Stimulated activated naive CD4-positive, alpha-beta T cell (primary cell): ENCODE results near the gene ADGRG1.

Source experiments
- DNase-seq, 6 experiments: peaks; one replicate each; lab custom pipeline; 2025; lab: John Stamatoyannopoulos, UW

Gene ADGRG1

GRCh38 chr16:57648581-57649442 lies 20.4 kb downstream of the ADGRG1 start:
- peak; percentile 55 to 87 (median 76) for DNase-seq

- DNase-seq: no peak
These were observed 21.0 kb downstream of the ADGRG1 start for GRCh38 chr16:57649443-57649751.

- DNase-seq: no peak
These were observed 21.4 kb downstream of the ADGRG1 start for GRCh38 chr16:57649846-57650245.

GRCh38 chr16:57651344-57652333 lies 23.2 kb downstream of the ADGRG1 start:
- peak in 2 of 6 experiments; percentile 2 to 21 for DNase-seq

GRCh38 chr16:57652695-57653471 lies 24.5 kb downstream of the ADGRG1 start:
- DNase-seq: no peak

- DNase-seq: no peak
These were observed 25.5 kb downstream of the ADGRG1 start for GRCh38 chr16:57653936-57654335.

GRCh38 chr16:57656342-57656955 lies 28.0 kb downstream of the ADGRG1 start:
- DNase-seq: no peak

- no peak for DNase-seq
These were observed 28.8 kb downstream of the ADGRG1 start for GRCh38 chr16:57657228-57657627.

GRCh38 chr16:57658130-57658877 lies 29.9 kb downstream of the ADGRG1 start:
- no peak for DNase-seq

- DNase-seq: no peak
These were observed 30.6 kb downstream of the ADGRG1 start for GRCh38 chr16:57658878-57659674.

GRCh38 chr16:57660715-57661463 lies 32.5 kb downstream of the ADGRG1 start:
- no peak for DNase-seq

GRCh38 chr16:57661510-57661909 lies 33.1 kb downstream of the ADGRG1 start:
- no peak for DNase-seq

- DNase-seq: no peak
These were observed 33.8 kb downstream of the ADGRG1 start for GRCh38 chr16:57661936-57662906.

GRCh38 chr16:57663436-57663835 lies 35.0 kb downstream of the ADGRG1 start:
- no peak for DNase-seq

- no peak for DNase-seq
These were observed 35.7 kb downstream of the ADGRG1 start for GRCh38 chr16:57663917-57664661.

- DNase-seq: no peak
These were observed 36.2 kb downstream of the ADGRG1 start for GRCh38 chr16:57664662-57665025.

GRCh38 chr16:57665541-57665940 lies 37.1 kb downstream of the ADGRG1 start:
- DNase-seq: no peak
